PC-3 (cell line): ENCODE results near the gene C20orf141. TPM values are rescaled to one million over a fixed set of nuclear protein-coding genes. Genes with fewer than 3 reads are reported as not detected.

ENCODE experiments used
- ATAC-seq: fragments of 200-7000 bp; cut with Tn5 transposase; 2 replicates; pipeline ENCODE4 v1.9.1; 2020; ENCODE audit warnings: mild to moderate bottlenecking, moderate library complexity
- BruUV-seq: library from RNA; stranded (reverse); fragments of 400-500 nt; replicated peaks from 2 replicates; lab custom pipeline; 2021; lab: Mats Ljungman, UMichigan
- CTCF ChIA-PET: fragments of 300-600 bp; sonication (Branson Sonifier 250); formaldehyde crosslinking; loops from one replicate; lab custom pipeline; 2022; ENCODE audit warnings: antibody characterized with exemption; lab: Charles Lee
- POLR2A ChIA-PET: fragments of 300-600 bp; sonication (Branson Sonifier 250); formaldehyde crosslinking; loops from one replicate; lab custom pipeline; 2022; ENCODE audit warnings: antibody characterized with exemption; ENCODE audit not compliant: unreplicated experiment; lab: Charles Lee
- DNase-seq: peaks from one replicate; pipeline ENCODE4 v3.0.0-alpha.2; 2015
- H2AFZ ChIP-seq: fragments of 300-600 bp; sonication (generic); 2 replicates; pipeline ENCODE4 v1.6.0; 2016; ENCODE audit warnings: antibody characterized with exemption, low read length
- H3F3A ChIP-seq: fragments of 300-600 bp; sonication (generic); one replicate; pipeline ENCODE4 v1.6.0; 2017; ENCODE audit warnings: antibody characterized with exemption, low read length, control low read depth, mild to moderate bottlenecking; ENCODE audit not compliant: unreplicated experiment
- H3K27ac ChIP-seq: fragments of 300-600 bp; sonication (generic); 2 replicates; pipeline ENCODE4 v1.5.1; 2016; ENCODE audit warnings: mild to moderate bottlenecking, low read length
- H3K27me3 ChIP-seq: fragments of 300-600 bp; sonication (generic); 2 replicates; pipeline ENCODE4 v1.6.1; 2016; ENCODE audit warnings: low read length, mixed read lengths
- H3K36me3 ChIP-seq: fragments of 300-600 bp; sonication (generic); 2 replicates; pipeline ENCODE4 v1.6.1; 2016; ENCODE audit warnings: low read depth, mixed run types, low read length, mixed read lengths
- H3K4me1 ChIP-seq: fragments of 300-600 bp; sonication (generic); 2 replicates; pipeline ENCODE4 v1.5.1; 2016; ENCODE audit warnings: low read length; ENCODE audit not compliant: insufficient read depth
- H3K4me2 ChIP-seq: fragments of 300-600 bp; sonication (generic); 2 replicates; pipeline ENCODE4 v1.6.0; 2016; ENCODE audit warnings: low read length
- H3K4me3 ChIP-seq: fragments of 300-600 bp; sonication (generic); 2 replicates; pipeline ENCODE4 v1.5.1; 2016; ENCODE audit warnings: mild to moderate bottlenecking, low read length, mixed read lengths
- H3K79me2 ChIP-seq: fragments of 300-600 bp; sonication (generic); 2 replicates; pipeline ENCODE4 v1.6.1; 2017; ENCODE audit warnings: low read length, mixed read lengths
- H3K9ac ChIP-seq: fragments of 300-600 bp; sonication (generic); 2 replicates; pipeline ENCODE4 v1.6.0; 2016; ENCODE audit warnings: mild to moderate bottlenecking, low read length
- H3K9me2 ChIP-seq: fragments of 300-600 bp; sonication (generic); replicated peaks from 2 replicates; pipeline ENCODE4 v1.6.1; 2016; ENCODE audit warnings: mixed run types, low read length, mixed read lengths
- H3K9me3 ChIP-seq: fragments of 300-600 bp; sonication (generic); 2 replicates; pipeline ENCODE4 v1.6.1; 2016; ENCODE audit warnings: low read length, mixed read lengths
- H4K20me1 ChIP-seq: fragments of 300-600 bp; sonication (generic); 2 replicates; pipeline ENCODE4 v1.6.1; 2016; ENCODE audit warnings: low read length, mixed read lengths
- EZH2 ChIP-seq: fragments of 300-600 bp; sonication (generic); IDR thresholded peaks from one replicate; pipeline ENCODE4 v1.6.1; 2017; ENCODE audit warnings: antibody characterized with exemption, mild to moderate bottlenecking, low read length; ENCODE audit not compliant: unreplicated experiment
- EZH2phosphoT487 ChIP-seq: fragments of 300-600 bp; sonication (generic); IDR thresholded peaks from 2 replicates; pipeline ENCODE4 v1.6.1; 2018; ENCODE audit warnings: mild to moderate bottlenecking, antibody characterized with exemption, low read length, borderline replicate concordance
- intact Hi-C: fragments of 100-400 bp; cut with micrococcal nuclease; formaldehyde crosslinking; loops from 2 replicates; pipeline ENCODE4 v1.9.0; 2023
- total RNA-seq: library from RNA; depleted of rRNA; stranded (reverse); fragments of >200 nt; gene quantifications from 2 replicates; pipeline ENCODE4 v1.2.3, GENCODE V29; 2014
- TF ChIP-seq, protein P1 (sequence below): fragments of 300-600 bp; sonication (generic); conservative IDR thresholded peaks from 2 replicates; pipeline ENCODE4 v1.5.1; 2017; ENCODE audit warnings: antibody characterized with exemption, low read depth, mild to moderate bottlenecking, low read length

The C20orf141 gene
- total RNA-seq, 1 experiment from 2014 or later, result not detected

DNA sequence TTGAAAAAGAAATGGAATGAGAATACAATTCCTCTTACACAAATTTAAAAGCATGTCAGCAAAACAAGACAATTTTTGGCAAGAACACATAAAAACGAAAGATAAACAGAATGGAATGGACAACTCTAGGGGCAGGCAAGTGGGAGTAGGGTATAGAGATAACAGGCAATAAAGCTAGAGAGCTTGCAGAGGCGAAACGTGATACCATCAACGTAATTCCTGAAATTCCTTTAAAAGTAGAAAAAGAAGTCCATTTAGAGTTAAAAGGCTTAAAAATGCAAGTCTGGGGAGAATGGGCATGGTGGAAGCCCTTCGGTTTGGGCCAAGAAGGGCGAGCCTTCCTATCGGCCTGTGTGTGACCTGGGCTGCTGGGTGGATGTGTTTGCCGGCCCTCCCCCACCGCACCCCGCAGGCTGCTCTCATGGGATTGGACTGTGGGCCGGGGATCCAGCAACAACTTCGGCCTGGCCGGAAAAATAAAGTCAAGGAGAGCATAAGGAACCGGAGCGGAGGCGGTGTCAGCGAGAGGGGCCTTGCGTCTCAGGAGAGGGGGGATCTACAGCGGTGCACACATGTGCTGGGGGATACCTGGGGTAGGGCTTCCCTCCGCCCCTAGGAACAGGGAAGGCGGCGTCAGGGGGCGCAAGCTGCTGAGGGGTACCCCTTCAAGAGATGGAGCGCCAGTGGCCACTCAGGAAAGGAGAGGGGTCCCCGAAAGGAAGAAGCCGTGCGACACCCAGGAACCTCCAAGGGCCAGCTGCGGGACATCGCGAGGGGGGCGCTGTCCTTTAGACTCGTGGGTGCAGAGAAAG is 5.5 kb downstream of the C20orf141 start:
- Histone ChIP-seq H3K27ac (no peak overlapping the region), H3K4me3 (no peak overlapping the region), H3K9me2 (no peaks in the 10 kb centered on the region), H3K27me3 (peaks cover 3% of the 10 kb centered on the region; the same call in 1 of the 2 replicates), H3F3A (no peaks in the 10 kb centered on the region), H3K79me2 (no peaks in the 10 kb centered on the region), H3K9me3 (no peaks in the 10 kb centered on the region), H3K9ac (no peak overlapping the region), H3K4me1 (peaks cover 1% of the 10 kb centered on the region), H4K20me1 (no peaks in the 10 kb centered on the region), H2AFZ (no peak overlapping the region), H3K4me2 (no peak overlapping the region), H3K36me3 (no peaks in the 10 kb centered on the region)
- TF ChIP-seq, protein P1, sequence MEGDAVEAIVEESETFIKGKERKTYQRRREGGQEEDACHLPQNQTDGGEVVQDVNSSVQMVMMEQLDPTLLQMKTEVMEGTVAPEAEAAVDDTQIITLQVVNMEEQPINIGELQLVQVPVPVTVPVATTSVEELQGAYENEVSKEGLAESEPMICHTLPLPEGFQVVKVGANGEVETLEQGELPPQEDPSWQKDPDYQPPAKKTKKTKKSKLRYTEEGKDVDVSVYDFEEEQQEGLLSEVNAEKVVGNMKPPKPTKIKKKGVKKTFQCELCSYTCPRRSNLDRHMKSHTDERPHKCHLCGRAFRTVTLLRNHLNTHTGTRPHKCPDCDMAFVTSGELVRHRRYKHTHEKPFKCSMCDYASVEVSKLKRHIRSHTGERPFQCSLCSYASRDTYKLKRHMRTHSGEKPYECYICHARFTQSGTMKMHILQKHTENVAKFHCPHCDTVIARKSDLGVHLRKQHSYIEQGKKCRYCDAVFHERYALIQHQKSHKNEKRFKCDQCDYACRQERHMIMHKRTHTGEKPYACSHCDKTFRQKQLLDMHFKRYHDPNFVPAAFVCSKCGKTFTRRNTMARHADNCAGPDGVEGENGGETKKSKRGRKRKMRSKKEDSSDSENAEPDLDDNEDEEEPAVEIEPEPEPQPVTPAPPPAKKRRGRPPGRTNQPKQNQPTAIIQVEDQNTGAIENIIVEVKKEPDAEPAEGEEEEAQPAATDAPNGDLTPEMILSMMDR, result no peak
- TF ChIP-seq EZH2, result no peak
- no peak for TF ChIP-seq EZH2phosphoT487
- DNase-seq (no peak), ATAC-seq (no peak)
- intact Hi-C loops, result no loop called here
- CTCF ChIA-PET, result no interaction called here
- no TSS peak for BruUV-seq
- POLR2A ChIA-PET, result no interaction called here

- ChIA-PET CTCF (no interaction called here), POLR2A (interaction anchor here (0.7 kb wide), 1 partner anchor 9 kb away, joined by 4 read pairs; no protein-coding TSS in a partner anchor)
- H3K36me3 ChIP-seq, result no peaks in the 10 kb centered on the region
- H3F3A ChIP-seq, result no peaks in the 10 kb centered on the region
- H3K9me3 ChIP-seq, result no peaks in the 10 kb centered on the region
- H3K27ac ChIP-seq, result no peak overlapping the region
- no TSS peak for BruUV-seq
- H3K4me3 ChIP-seq, result no peak overlapping the region
- no peak for DNase-seq
- no peak overlapping the region for H3K4me2 ChIP-seq
- intact Hi-C loops, result no loop called here
- no peak for ATAC-seq
- no peaks in the 10 kb centered on the region for H3K4me1 ChIP-seq
- no peaks in the 10 kb centered on the region for H3K79me2 ChIP-seq
- TF ChIP-seq, protein P1, result no peak
- no peak for TF ChIP-seq EZH2
- TF ChIP-seq EZH2phosphoT487, result no peak
- no peak overlapping the region for H2AFZ ChIP-seq
- H4K20me1 ChIP-seq, result no peaks in the 10 kb centered on the region
- H3K9me2 ChIP-seq, result no peaks in the 10 kb centered on the region
- peaks cover 3% of the 10 kb centered on the region; the same call in 1 of the 2 replicates for H3K27me3 ChIP-seq
- no peak overlapping the region for H3K9ac ChIP-seq
Observed at GRCh38 chr20:2820896-2821869, 6.4 kb downstream of the C20orf141 start.
